ENCODE data around the gene ACSF3. TPM values are rescaled to one million over a fixed set of nuclear protein-coding genes. Genes with fewer than 3 reads are reported as not detected.

Gene ACSF3
- total RNA-seq, 4 donors from 2014 or later, result 94.6 to 120 (median 108) TPM

- Histone ChIP-seq H3K4me1 (peaks cover 0 to 20% (median 6%) of the 10 kb centered on the region in 4 donors), H3K36me3 (no peaks in the 10 kb centered on the region), H3K4me3 (no peak overlapping the region), H3K9me3 (no peaks in the 10 kb centered on the region), H3K27me3 (peaks cover 0 to 32% of the 10 kb centered on the region in 2 donors), H3K27ac (no peak overlapping the region)
- no peak for TF ChIP-seq CTCF (IDR thresholded peaks at IDR 0.05)
- no peak for TF ChIP-seq POLR2A (IDR thresholded peaks at IDR 0.05)
- DNase-seq, result peak in 1 of 3 donors; percentile 33
These were observed 105.8 kb downstream of the ACSF3 start for GRCh38 chr16:89199241-89200123.

DNA sequence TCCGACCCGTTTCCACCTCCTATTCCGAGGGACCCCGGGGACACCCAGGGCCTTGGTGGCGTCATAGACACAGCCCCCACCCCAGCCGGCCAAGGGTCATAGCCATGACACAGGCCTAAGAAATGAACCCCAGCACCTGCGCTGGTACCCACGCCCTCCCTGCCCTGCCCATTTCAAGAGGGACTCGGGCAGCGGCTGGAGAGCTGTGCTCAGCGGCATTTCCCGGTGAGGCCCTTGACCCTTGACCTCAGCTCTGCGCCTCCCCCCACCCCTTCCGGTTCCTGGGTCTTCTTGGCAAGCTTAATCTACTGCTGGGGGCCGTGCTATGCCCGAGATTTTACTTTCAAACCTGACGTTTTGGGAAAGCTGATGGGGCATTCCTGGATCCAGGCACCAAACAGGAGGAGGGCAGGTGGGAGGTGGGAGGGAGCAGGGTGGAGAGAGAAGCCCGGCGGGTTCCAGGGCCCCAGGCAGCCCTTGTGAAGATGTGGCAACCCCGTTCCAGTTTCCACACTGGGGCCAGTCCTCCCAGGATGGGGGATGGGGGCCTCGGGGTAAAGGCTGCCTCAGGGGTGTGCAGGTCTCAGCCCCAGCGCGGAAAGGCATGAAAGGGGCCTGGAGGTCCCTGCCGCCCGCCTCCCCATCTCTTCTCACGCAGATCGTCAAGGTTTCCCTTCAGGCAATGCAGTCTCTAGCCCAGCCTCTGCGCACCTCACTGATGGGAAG lies 106.6 kb downstream of the ACSF3 start, which contains the start of gene SLC22A31:
Gene SLC22A31 (minus strand): TSS at position 414 of the 726 bp plus-strand sequence. CDS start 36 bp downstream, at position 378.
- Histone ChIP-seq H3K4me3 (peak within 1 kb of the TSS in 3 of 4 donors; percentile 41 to 55 (median 41)), H3K4me1 (peaks cover 0 to 20% (median 6%) of the 10 kb centered on the region in 4 donors), H3K27ac (no peak within 1 kb of the TSS), H3K36me3 (no peaks in the 10 kb centered on the region), H3K9me3 (no peaks in the 10 kb centered on the region), H3K27me3 (peaks cover 0 to 32% of the 10 kb centered on the region in 2 donors)
- TF ChIP-seq CTCF (IDR thresholded peaks at IDR 0.05) (no peak), POLR2A (IDR thresholded peaks at IDR 0.05) (no peak)
- peak in 1 of 3 donors; percentile 51 for DNase-seq

DNA sequence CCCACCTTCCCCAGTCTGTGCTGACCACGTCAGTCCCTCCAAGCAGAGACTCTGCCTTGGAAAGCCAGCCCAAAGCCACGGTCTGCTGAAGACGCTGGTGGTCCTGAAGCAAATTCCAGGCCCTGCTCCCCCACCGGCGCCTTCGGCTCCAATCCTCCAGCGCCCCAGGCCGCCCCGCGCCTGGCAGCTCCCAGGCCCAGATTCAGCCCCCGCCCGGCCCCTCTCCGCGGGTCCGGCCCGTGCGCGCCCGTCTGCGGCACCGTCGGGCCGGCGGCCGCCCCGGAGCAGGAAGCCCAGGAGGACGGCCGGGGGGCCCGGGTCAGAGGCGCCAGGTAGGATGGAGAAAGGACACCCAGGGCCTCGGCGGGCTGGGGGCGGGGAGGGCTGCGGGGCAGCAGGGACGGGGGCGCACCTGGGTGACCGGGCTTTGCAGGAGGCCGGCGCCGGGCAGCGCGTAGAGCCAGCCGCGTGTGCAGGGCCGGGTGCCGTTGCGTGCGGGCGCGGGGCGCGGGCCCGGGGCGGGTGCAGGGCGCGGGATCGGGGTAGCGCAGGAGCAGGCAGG lies 107.3 kb downstream of the ACSF3 start:
- Histone ChIP-seq H3K36me3 (no peaks in the 10 kb centered on the region), H3K4me1 (peaks cover 0 to 20% (median 6%) of the 10 kb centered on the region in 4 donors), H3K27me3 (peaks cover 0 to 32% of the 10 kb centered on the region in 2 donors), H3K9me3 (no peaks in the 10 kb centered on the region), H3K4me3 (peak overlapping the region in 3 of 4 donors; percentile 41 to 55 (median 41)), H3K27ac (no peak overlapping the region)
- peak in 1 of 3 donors; percentile 48 for DNase-seq
- TF ChIP-seq POLR2A (IDR thresholded peaks at IDR 0.05) (no peak), CTCF (IDR thresholded peaks at IDR 0.05) (no peak)

GRCh38 chr16:89201439-89202377 lies 108.1 kb downstream of the ACSF3 start:
- Histone ChIP-seq H3K4me1 (peaks cover 0 to 20% (median 6%) of the 10 kb centered on the region in 4 donors), H3K27me3 (peaks cover 0 to 32% of the 10 kb centered on the region in 2 donors), H3K27ac (no peak overlapping the region), H3K36me3 (no peaks in the 10 kb centered on the region), H3K9me3 (no peaks in the 10 kb centered on the region), H3K4me3 (peak overlapping the region in 3 of 4 donors; percentile 41 to 55 (median 41))
- TF ChIP-seq POLR2A (IDR thresholded peaks at IDR 0.05), result no peak
- no peak for TF ChIP-seq CTCF (IDR thresholded peaks at IDR 0.05)
- DNase-seq, result peak; percentile 49 to 92 (median 88)
